ENCODE results near the gene CAD. TPM values are rescaled to one million over a fixed set of nuclear protein-coding genes. Genes with fewer than 3 reads are reported as not detected.

CAD gene
- total RNA-seq, 1 donor from 2014 or later, result 7.7 TPM

- intact Hi-C loops (cut with micrococcal nuclease), result no loop called here
- H3K9me3 ChIP-seq (replicated peaks), result no peaks in the 10 kb centered on the region
- H3K27me3 ChIP-seq (ENCODE audit: low read depth), result no peaks in the 10 kb centered on the region
- H3K4me1 ChIP-seq, result peaks cover 39% of the 10 kb centered on the region
- TF ChIP-seq CTCF (IDR thresholded peaks at IDR 0.05; ENCODE audit: borderline replicate concordance), result no peak
- H3K36me3 ChIP-seq, result peaks cover 53% of the 10 kb centered on the region
- H3K27ac ChIP-seq (replicated peaks), result peak overlapping the region; percentile 59
- DNase-seq, result no peak
- no peak overlapping the region for H3K4me3 ChIP-seq
These were observed 26.4 kb downstream of the CAD start for GRCh38 chr2:27243391-27244130.

GRCh38 chr2:27245116-27245515 lies 27.9 kb downstream of the CAD start:
- Histone ChIP-seq H3K27ac (replicated peaks) (no peak overlapping the region), H3K4me3 (no peak overlapping the region), H3K9me3 (replicated peaks) (no peaks in the 10 kb centered on the region), H3K4me1 (peaks cover 43% of the 10 kb centered on the region), H3K36me3 (peaks cover 37% of the 10 kb centered on the region), H3K27me3 (ENCODE audit: low read depth) (peaks cover 6% of the 10 kb centered on the region)
- no peak for TF ChIP-seq CTCF (IDR thresholded peaks at IDR 0.05; ENCODE audit: borderline replicate concordance)
- no peak for DNase-seq
- intact Hi-C loops (cut with micrococcal nuclease), result no loop called here

- H3K27ac ChIP-seq (replicated peaks), result no peak overlapping the region
- H3K36me3 ChIP-seq, result peaks cover 32% of the 10 kb centered on the region
- intact Hi-C loops (cut with micrococcal nuclease), result no loop called here
- H3K4me1 ChIP-seq, result peaks cover 48% of the 10 kb centered on the region
- no peak for DNase-seq
- TF ChIP-seq CTCF (IDR thresholded peaks at IDR 0.05; ENCODE audit: borderline replicate concordance), result no peak
- H3K9me3 ChIP-seq (replicated peaks), result no peaks in the 10 kb centered on the region
- H3K4me3 ChIP-seq, result no peak overlapping the region
- peaks cover 11% of the 10 kb centered on the region for H3K27me3 ChIP-seq (ENCODE audit: low read depth)
These were observed 28.5 kb downstream of the CAD start for GRCh38 chr2:27245626-27246025.

- Histone ChIP-seq H3K4me3 (no peak overlapping the region), H3K36me3 (peaks cover 9% of the 10 kb centered on the region), H3K4me1 (peaks cover 42% of the 10 kb centered on the region), H3K27me3 (ENCODE audit: low read depth) (peaks cover 34% of the 10 kb centered on the region), H3K9me3 (replicated peaks) (no peaks in the 10 kb centered on the region), H3K27ac (replicated peaks) (no peak overlapping the region)
- no peak for DNase-seq
- intact Hi-C loops (cut with micrococcal nuclease), result no loop called here
- TF ChIP-seq CTCF (IDR thresholded peaks at IDR 0.05; ENCODE audit: borderline replicate concordance), result no peak
These were observed 30.7 kb downstream of the CAD start for GRCh38 chr2:27247893-27248292.

- DNase-seq, result no peak
- TF ChIP-seq CTCF (IDR thresholded peaks at IDR 0.05; ENCODE audit: borderline replicate concordance), result no peak
- Histone ChIP-seq H3K4me3 (no peak overlapping the region), H3K27ac (replicated peaks) (no peak overlapping the region), H3K4me1 (peaks cover 27% of the 10 kb centered on the region), H3K27me3 (ENCODE audit: low read depth) (peaks cover 47% of the 10 kb centered on the region), H3K36me3 (no peaks in the 10 kb centered on the region), H3K9me3 (replicated peaks) (no peaks in the 10 kb centered on the region)
- intact Hi-C loops (cut with micrococcal nuclease), result no loop called here
These were observed 32.2 kb downstream of the CAD start for GRCh38 chr2:27249159-27249890.

Measured in left ventricle myocardium inferior (tissue), 1 donor.